ENCODE data around the gene HCFC1.
A peak's percentile ranks its signal among the peaks of the same experiment; 100 is the strongest.

Gene HCFC1

GRCh38 chrX:153971450-153972367 is at the start of gene HCFC1:
Gene HCFC1, minus strand, starts transcription at chrX:153971818. Its CDS starts 978 bp downstream, at chrX:153970840.
- DNase-seq (ENCODE audit: low spot score), result peak; percentile 83

GRCh38 chrX:154021131-154021611 is 49.6 kb upstream of the HCFC1 start:
- no peak for DNase-seq (ENCODE audit: low spot score)

DNA sequence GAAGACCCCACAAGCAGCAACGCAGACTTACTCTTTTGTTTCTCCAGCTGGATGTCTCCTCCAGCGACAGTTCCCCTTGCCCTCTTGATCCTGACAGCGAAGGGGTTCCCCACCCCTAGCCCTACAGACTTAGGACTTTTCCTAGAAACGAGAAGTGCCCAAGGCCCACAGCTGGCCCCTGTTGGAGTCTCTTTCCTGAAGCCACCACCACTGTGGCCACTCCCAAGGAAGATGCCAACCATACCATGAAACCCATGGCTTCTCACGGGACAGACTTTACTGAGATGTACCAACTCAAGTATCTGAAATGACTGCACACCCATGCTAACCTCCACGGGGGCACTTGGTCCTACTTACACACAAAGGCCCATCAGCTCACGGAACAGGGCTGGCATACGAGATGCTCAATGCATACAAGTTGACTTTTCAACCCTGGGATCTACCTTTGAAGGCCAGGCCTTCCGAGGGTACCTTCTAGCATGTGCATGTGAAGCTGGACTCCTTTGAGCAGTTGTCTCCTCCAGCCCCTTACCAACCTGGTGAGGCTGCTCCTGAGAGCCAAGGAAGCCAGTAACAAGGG is 49.0 kb upstream of the HCFC1 start:
- DNase-seq (ENCODE audit: low spot score), result no peak

DNA sequence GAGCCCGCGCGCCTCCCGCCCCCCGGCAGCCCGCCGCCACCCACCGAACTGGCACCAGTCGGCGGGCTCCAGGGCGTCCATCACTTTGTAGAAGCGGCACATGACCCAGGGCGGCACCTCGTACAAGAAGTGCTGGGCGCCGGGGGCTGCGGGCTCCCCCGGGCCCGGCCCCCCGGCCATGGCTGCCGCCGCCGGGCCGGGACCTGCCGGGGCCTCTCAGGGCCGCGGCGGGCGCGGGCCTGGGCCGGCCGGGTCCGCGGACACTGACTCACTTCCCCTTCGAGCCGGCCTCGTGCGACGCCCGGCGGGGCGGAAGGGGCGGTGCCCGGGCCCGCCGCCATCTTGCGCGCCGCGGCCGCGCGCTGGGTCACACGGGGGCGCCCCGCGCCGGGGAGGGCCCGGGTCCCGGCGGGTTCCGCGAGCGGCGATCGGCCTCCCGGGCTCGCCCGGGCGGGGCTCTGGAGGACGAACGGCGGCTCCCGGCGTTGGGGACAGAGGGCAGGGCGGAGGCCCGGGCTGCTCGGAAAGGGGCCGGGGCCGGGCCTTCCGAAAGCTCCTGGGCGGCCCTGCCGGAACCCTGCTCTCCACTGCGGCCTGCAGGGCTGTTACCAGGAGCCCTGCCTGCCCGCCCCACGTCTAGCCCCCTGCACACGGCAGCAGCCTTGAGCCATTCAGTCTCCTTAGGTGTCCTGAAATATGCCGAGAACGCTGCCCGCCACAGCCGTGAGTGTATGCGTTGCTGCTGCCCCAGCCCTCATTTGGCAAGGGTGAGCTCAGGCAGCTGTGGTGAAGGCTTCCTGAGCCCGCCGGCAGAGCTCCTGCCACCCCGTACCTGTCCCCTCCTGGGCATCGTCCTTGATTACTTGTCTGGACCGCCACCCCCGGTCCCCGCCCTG is 48.3 kb upstream of the HCFC1 start, which contains the start of gene IRAK1:
Gene IRAK1 (minus strand): TSS at position 270 of the 896 bp plus-strand sequence. CDS start 90 bp downstream, at position 180.
- DNase-seq (ENCODE audit: low spot score), result no peak

DNA sequence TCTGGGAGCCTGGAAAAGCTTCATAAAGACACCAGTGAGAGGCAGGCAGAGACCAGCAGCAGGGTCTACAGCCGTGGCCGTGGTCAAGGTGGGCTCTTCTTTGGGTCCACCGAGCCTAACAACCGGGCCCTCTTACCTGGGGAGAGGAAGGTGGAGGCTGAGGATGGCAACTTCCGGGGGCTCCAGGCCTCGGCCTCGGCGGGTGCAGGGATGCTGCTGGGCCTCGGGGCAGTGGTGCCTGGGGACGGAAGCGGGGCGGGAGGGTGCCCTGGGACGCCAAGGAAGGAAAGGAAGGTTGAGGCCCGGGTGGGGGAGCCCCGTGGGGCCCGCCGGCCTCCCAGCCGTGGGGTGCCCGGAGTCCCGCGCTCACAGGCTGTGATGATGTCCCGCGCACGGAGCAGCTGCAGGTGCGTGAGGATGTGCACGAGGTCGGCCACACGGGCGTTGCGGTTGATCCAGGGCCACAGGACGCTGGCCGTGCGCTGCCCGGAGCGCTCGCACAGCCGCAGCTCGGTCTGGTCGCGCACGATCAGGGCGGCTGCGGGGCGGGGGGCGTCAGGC is 47.5 kb upstream of the HCFC1 start:
- DNase-seq (ENCODE audit: low spot score), result no peak

- no peak for DNase-seq (ENCODE audit: low spot score)
These were observed 47.0 kb upstream of the HCFC1 start for GRCh38 chrX:154018518-154019060.

DNA sequence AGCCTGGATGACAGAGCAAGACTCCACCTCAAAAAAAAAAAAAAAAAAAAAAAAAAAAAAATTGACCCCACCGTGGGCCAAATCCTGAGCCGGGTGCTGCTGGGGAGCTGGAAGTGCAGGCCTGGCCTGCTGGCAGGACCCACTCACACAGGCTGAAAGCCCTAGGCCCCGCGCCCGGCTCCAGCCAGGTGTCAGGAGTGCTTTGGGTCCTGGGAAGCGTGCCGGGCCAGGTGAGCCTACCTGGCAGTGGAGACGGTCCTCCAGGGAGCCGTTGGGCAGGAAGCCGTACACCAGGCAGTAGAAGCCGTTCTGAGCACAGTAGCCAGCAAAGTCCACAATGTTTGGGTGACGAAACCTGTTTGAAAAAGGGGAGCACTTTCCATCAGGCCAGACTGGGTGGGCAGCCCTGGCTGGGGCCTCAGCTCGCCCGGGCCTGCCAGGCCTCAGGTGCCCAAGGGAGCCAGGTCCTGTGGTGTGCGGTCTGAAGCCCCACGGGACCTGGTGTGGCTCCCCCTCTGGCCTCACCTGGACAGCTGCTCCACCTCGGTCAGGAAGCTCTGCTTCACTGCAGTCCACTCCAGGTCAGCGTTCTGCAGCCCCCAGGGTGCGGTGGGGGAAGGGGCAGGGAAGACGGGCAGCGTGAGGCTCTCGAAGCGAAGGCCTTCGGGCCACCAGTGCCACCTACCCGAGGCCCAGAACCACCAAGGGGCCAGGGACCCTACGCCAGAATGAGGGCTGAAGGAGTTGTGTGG is 46.3 kb upstream of the HCFC1 start:
- DNase-seq (ENCODE audit: low spot score), result no peak

DNA sequence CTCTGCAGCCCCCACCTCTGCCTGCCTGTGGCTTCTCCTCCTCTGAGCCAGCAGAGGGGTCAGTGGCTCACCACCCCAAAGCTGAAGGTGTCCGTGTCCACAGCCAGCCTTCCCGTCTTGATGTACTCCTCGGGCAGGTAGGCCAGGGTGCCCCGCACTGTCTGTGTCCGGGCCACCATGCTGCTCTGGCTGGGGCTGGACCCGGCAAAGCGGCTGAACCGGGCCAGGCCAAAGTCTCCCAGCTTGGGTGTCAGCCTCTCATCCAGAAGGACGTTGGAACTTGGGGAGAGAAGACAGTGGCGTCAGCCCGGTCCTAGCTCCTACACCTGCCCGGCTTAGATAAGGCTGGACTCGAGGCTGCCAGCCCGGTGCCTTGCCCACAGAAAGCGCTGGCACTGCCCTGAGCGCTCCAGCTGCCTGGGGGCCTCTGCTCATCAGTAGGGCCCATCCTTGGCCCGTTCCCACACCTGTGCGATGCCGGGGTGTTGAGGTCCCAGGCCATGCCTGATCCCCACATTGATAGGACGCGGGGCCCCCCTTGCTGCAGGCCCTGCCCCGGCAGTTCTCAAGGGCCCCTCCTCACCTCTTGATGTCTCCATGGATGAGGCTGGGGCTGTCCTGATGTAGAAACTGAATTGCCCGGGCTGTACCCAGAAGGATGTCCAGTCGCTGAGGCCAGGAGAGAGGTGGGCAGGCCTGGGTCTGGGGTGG is 44.9 kb upstream of the HCFC1 start:
- DNase-seq (ENCODE audit: low spot score), result no peak

- no peak for DNase-seq (ENCODE audit: low spot score)
These were observed 44.1 kb upstream of the HCFC1 start for GRCh38 chrX:154015581-154016264.

DNA sequence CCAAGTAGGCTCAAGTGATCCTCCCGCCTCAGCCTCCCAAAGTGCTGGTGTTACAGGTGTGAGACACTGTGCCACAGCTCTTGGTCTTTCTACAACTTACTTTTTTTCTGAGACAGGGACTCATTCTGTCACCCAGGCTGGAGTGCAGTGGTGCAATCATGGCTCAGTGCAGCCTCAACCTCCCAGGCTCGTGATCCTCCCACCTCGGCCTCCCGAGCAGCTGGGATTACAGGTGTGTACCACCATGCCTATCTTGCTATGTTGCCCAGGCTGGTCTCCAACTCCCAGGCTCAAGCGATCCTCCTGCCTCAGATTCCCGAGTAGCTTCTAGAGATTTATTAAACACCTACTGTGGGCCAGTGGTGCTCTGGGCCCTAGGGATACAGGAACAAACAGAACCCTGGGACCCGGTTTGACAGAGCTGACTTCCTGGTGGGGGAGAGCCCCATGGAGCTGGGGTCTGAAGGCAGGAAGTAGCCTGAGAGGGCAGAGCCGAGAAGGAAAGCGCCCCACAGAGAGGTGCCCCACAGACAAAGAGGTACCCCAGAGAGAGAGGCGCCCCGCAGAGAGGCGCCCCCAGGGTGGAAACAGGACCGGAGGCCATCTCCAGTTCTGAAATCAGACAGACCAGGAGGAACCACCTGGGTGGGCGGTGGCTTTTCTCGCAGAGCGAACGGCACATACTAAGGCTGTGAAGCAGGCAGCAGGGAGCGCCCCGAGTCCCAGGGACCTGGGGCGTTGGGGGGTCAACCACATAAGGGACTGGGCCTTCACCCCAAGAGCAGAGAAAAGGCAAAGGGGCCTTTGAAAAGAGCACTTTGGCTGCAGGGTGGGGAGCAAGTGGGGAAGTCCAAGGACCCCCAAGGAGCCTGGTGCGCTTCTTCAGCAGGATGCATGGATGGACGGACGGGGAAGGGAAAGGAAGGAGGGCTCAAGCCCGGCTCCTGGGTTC is 43.1 kb upstream of the HCFC1 start:
- DNase-seq (ENCODE audit: low spot score), result no peak

- DNase-seq (ENCODE audit: low spot score), result no peak
These were observed 42.2 kb upstream of the HCFC1 start for GRCh38 chrX:154013614-154014360.

- DNase-seq (ENCODE audit: low spot score), result no peak
These were observed 41.4 kb upstream of the HCFC1 start for GRCh38 chrX:154013001-154013421.

GRCh38 chrX:154012336-154012991 is 40.8 kb upstream of the HCFC1 start:
- peak; percentile 59 for DNase-seq (ENCODE audit: low spot score)

DNA sequence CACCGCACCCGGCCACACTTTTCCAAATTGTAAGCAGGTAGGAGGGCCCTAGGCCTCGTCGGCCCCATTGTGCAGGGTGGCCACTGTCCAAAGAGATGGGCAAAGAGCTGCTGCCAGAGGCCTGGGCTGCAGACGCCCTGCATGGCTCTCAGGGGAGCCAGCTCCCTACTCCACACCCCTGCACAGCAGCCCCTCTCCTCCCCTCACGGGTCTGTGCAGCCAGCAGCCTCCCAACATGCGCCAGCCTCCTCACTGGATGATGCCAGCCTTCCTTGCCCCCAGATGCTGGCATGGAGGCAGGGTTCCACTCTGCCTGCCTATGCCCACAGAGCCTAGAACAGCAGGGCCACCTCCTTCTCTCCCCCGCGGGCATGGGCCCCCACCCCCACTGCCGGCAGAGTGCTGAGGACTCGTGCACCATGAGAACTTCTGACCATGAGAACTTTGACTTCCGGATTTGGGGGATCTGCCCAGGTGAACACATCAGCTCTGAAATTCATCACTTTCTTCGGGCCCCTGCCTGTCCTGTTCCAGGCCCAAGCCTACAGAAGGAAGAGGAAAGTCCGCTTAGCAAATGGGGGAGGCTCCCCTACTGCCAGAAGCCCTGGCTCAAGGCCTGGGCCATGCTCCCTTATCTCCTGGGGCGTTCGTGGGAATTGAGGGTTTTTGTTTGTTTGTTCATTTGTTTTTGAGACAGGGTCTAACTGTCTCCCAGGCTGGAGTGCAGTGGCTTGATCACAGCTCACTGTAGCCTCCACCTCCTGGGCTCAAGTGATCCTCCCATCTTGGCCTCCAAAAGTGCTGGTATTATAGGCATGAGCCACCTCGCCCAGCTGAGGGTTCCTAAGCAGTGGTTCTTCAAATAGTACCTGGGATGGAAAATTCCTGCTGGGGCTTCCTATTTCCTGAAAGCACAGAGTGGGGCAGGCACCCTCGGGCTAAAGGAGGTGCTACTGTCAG is 40.0 kb upstream of the HCFC1 start:
- no peak for DNase-seq (ENCODE audit: low spot score)

DNA sequence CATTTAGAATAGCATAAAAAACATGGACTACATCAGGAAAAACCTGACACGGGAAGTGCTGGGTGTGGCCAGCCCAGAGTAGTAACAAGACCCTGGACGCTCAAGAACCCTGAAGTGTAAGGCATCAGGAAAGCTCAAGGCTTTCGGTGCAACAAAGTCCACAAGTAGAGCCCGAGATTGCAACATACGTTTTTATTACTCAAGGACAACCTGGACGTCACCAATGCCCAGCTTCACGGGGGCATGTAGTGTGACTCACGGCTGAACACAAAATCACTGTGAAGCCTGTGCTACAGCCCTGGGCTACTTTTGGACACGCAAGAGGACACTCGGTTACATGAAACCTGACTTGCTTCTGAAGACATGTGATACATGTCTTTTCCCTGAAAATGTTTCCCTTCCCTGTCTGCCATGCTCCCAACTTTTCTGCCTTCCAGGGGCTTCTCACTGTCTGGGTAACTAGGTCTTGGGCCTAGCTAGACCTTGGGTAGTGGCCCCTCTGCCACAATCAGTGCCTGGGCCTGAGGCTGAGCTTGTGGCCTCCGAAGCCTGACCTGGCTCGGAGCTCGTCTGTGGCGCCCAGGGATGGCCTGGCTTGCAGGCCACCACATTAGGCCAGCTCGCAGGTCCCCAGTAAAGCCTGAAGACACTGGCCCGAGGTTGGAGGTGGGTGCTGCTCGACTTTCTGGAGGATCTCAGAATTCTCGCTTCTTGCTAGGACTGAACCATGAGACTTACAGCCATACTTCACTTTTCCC is 38.9 kb upstream of the HCFC1 start:
- DNase-seq (ENCODE audit: low spot score), result no peak

Measured in pons (tissue), 1 donor.